Stimulated activated CD4-positive, alpha-beta T cell treated with anti-CD3 and anti-CD28 coated beads, TNF-alpha, amount 100 ng/mL, for 4 hours (primary cell): ENCODE results near the gene TPCN1.

Experiments used
- DNase-seq, 3 experiments: peaks; one replicate each; pipeline ENCODE4 v3.0.0-alpha.2; 2020; ENCODE audit warnings: low read depth in 3 of 3

TPCN1 gene

DNA sequence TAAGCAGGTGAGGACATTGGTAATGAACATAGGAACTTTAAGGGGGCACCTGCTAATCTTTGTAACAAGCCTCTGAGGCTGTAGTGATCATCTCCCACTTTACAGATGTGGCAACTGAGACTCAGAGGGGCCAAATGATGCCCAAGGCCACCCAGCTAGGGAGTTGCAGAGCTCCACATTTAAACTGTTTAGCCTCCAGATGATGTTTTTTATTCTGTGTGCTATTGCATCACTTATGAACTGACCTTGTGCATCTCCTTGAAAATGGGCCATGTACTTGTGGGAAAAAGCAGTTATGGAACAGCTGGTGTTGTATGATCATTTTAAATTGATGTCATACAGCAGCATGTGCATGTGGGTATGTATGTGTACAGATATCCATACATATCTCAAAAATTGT is 41.4 kb downstream of the TPCN1 start:
- DNase-seq: no peak

DNA sequence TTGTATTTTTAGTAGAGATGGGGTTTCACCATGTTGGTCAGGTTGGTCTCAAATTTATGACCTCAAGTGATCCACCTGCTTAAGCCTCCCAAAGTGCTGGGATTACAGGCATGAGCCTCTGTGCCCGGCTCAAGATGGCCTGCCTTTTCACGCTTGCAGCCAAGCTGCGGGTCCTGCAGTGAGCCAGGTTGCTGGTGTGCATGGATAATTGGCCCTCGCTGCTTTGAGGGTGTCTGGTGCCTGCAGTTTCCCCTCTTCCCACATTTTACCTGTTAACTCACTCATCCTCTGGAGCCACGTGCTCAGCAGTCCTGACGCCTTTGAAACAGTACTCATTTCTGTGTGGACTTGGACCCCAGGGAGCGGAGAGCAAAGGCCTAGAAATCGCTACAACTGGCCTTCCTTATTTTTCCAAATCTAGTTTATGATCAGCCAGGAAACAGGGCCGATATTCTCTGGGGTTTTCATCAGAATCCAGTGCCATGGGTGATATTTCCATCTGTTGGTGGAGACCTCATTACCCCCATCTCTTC is 42.2 kb downstream of the TPCN1 start:
- no peak for DNase-seq

- no peak for DNase-seq
These were observed 45.0 kb downstream of the TPCN1 start for GRCh38 chr12:113266106-113266895.

DNA sequence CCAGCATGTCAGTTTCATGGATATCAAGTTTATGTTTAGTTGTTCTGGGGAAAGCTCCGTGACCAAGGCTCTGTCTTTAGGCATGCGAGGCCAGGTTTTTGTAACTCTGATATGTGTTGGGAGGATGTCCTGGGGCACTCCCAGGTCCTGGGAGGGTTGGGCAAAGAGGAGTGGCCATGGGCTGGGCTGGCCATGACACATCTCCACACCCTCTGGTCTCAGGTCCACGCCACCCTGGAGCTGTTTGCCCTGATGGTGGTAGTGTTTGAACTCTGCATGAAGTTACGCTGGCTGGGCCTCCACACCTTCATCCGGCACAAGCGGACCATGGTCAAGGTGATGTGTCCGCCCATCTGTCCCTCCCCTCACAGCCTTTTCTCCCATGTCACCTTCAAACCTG is 46.4 kb downstream of the TPCN1 start:
- DNase-seq: no peak

DNA sequence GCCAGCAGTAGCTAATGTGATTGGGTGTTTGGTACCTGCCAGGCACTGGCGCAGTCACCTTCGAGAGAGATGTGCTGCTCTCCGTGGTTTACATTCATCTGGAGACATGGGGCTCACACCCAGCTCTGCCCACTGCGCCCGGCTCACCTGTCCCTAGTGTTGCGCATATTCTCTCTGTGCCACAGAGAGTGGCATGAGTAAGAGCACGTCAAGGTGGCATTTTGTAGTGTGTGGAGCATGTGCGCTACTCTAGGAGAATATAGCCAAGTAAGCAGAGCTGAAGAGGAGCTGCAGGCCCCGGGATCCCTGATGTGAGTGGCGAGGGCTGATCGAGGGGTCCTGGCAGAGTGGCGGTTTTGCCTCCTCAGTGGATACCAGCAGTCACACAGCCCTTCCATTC is 46.9 kb downstream of the TPCN1 start:
- DNase-seq: no peak

DNA sequence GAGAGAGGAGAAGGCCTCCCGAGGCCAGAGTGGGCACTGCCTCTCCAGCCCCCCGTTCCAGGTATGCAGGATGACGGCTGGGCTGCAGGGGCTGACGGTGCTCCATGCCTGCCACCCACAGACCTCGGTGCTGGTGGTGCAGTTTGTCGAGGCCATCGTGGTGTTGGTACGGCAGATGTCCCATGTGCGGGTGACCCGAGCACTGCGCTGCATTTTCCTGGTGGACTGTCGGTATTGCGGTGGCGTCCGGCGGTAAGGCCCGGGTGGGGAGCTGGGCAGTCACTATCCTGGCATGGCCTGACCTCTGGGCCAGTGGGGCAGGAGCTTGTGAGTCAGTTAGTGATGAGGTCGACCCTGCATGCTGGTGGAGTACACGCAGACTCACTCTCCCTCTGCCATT is 47.4 kb downstream of the TPCN1 start:
- no peak for DNase-seq

- no peak for DNase-seq
These were observed 48.1 kb downstream of the TPCN1 start for GRCh38 chr12:113269257-113269943.

- no peak for DNase-seq
These were observed 49.4 kb downstream of the TPCN1 start for GRCh38 chr12:113270709-113271009.

GRCh38 chr12:113271466-113271852 is 50.2 kb downstream of the TPCN1 start:
- DNase-seq: no peak

DNA sequence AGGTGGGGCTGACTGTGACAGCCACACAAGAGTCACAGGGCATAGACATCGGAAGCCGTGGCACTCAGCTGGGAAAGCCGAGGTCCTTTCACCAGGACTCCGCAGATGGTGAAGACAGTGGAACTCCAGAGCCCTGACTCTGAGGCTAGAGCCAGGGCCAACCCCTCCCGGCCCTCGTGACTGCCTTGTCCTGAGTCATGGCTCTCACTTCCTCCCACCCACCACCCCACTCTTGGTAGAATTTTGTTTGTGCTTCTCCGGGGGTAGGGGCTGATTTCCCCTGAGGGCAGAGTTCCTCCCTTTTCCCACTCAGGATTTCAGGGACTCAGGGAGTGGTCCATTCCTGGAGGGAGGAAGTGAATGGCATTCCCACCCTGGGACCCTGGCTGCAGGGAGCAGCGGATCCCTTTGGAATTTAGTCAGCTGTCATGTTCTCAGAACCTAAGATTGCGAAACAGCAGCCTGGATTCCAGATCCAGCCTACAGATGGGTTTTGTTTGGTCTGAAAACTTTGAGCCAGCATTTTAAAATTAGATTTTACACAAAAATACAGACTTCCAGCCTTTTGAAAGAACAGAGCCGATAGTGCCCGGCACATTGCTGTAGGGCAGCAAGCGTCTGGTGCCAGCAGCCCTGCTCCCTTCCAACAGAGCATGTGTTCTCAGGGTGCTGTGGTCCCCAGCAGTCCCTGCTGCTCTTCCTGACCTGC is 50.7 kb downstream of the TPCN1 start:
- no peak for DNase-seq

- no peak for DNase-seq
These were observed 51.9 kb downstream of the TPCN1 start for GRCh38 chr12:113273053-113273725.

DNA sequence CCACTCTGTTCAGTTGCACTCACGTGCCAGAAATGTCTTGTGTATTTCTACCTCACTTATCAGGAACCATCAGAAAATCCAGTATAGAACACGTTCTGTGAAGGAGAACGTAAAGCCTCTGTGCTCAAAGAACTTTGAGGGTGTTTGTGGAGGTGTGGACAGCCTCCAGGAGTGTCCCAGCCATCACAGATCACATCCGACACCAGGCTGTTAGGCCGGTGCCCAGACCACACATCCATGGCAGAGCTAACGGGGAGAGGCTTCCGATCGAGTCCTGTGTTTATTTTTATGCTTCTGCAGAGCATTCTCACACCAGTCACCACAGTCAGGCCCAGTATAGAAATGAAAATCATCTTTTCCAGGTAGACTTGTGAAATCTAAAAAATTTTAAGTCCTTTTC is 53.6 kb downstream of the TPCN1 start:
- no peak for DNase-seq

DNA sequence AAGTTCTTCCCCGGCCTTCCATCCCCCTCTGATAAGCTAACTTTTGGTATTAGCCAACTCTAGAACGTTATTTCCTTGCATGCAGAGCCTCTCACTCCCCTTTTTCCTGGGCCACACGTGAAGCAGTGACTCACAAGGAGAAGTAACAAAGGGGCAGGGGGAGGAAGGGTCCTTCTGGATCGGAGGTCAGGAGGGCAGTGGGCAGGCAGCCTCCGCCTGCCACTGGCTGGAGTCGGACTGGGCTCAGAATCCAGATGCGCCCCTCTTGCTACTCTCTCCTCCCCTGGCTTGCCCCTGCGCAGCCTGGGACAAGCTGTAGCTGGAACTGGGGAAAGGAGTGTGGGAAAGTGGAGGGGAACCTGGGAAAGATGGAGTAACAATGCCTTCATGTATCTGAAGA is 55.0 kb downstream of the TPCN1 start:
- no peak for DNase-seq

DNA sequence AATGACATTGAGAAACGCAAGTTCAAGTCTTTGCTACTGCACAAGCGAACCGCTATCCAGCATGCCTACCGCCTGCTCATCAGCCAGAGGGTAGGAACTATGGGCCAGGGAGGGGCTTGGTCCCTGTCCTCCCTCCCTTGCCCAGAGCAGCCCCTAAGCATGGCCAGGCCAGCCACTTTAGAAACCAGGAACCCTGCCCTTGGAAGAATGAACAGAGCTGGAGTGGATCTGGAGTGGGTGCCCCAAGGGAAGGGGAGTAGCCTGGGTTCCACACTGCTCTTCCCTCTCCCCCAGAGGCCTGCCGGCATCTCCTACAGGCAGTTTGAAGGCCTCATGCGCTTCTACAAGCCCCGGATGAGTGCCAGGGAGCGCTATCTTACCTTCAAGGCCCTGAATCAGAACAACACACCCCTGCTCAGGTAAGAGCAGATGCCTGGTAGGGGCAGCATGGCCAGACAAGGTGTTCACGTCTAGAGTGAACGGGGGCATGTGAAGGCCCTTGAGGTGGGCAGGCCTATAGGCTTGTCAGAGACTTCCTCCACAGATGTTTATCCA is 55.8 kb downstream of the TPCN1 start:
- no peak for DNase-seq

GRCh38 chr12:113277511-113277910 is 56.2 kb downstream of the TPCN1 start:
- no peak for DNase-seq

DNA sequence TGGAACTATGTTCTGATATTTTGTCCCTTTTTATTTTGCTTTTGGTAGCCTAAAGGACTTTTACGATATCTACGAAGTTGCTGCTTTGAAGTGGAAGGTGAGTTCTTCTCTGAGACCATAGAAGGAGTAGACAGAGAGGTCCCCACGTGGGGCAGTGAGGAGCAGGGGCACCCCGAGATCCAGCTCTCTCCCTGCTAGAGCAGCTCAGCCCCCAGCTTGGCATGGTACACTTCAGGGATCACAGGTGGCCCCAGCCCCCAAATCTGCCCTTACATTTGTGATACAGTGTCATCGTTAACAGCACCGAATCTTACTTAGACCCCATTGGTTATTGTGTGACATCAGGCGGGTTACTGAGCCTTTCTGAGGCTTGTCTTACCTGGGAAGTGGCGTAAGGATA is 56.9 kb downstream of the TPCN1 start:
- DNase-seq: no peak

GRCh38 chr12:113278633-113279032 is 57.4 kb downstream of the TPCN1 start:
- no peak for DNase-seq

DNA sequence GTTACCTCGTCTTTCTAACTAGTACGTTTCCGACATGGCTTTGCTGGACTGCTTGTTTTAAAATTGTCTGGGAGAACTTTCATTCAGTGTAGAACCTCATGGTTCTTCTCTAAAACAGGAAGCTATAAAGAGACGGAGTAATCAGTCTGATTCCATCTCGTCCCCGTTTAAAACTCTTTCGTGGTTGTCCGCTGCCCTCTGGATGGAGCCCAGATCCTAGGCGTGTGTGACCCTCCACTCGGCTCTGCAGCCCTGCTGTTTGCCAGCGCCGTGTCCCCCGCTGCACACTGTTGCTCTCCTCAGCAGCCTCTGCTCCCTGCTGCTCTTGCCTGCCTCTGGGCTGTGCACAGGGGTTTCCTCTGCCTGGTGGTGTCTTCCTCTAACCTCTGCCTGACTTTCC is 63.5 kb downstream of the TPCN1 start:
- no peak for DNase-seq

DNA sequence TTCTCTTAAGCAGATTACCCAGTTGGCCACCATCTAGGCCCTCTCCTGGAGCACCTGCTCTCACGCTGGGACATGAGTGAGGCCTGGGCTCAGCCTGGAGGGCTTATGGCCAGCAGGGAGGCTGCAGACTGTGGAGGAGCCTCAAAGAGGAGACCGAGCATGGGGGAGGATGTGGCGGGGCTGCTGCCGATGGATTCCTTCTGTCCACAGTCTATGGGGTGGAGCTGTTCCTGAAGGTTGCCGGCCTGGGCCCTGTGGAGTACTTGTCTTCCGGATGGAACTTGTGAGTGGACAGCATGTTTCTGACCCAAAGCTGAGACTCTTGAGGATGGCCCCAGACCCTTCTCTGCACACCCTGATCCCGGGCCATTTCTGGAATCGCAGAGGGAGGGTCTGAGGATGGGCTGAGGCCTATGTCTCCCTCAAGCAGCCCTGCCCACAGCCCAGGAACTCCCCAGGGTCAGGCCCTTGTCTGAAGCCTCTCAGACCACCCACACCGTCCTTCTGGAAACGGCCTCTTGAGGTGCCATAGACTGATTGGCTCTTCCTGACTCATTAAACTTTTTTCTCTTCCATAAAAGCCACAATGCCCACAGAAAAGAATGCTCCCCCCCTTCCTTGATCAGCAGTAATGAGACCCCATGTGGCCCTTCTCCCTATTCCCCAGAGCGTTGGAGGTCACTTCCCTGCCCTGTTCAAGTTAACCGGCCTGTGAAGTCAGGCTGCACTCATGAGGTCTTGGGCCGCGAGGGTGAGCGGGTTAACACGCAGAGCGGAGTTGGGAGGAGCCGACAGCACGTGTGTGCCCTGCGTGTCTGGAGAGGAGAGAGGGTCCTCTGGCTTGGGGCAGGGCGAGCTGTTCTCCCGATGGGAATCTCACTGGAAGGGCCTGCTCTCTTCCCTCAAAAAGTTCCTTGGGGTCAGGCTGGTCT is 64.7 kb downstream of the TPCN1 start:
- DNase-seq: no peak

- DNase-seq: no peak
These were observed 65.4 kb downstream of the TPCN1 start for GRCh38 chr12:113286712-113287111.
